Urinary bladder (tissue), 4 donors: ENCODE data around the gene PITPNM2. TPM values are rescaled to one million over a fixed set of nuclear protein-coding genes. Genes with fewer than 3 reads are reported as not detected.
A peak's percentile ranks its signal among the peaks of the same experiment; 100 is the strongest.

Experiments used
- DNase-seq: peaks from one replicate; pipeline ENCODE4 v3.0.0-alpha.2; 2015; ENCODE audit errors: extremely low spot score
- H3K27ac ChIP-seq: one replicate; pipeline ENCODE4 v1.5.1; 2013; ENCODE audit warnings: low read depth, mild to moderate bottlenecking, moderate library complexity
- H3K36me3 ChIP-seq: one replicate; pipeline ENCODE4 v1.6.1; 2013; ENCODE audit warnings: mild to moderate bottlenecking, moderate library complexity; ENCODE audit not compliant: insufficient read depth
- H3K4me1 ChIP-seq: one replicate; pipeline ENCODE4 v1.6.1; 2013; ENCODE audit warnings: mild to moderate bottlenecking, moderate library complexity; ENCODE audit not compliant: insufficient read depth
- H3K4me3 ChIP-seq: one replicate; pipeline ENCODE4 v1.5.1; 2013; ENCODE audit warnings: low read depth, low read length
- WGBS: extraction: QIAGEN DNeasy Blood & Tissue Kit; methylation state at CpG from one replicate; pipeline ENCODE4 v1.1.7; 2013; 5-methylcytosine and 5-hydroxymethylcytosine counted together
- polyA plus RNA-seq: library from polyadenylated mRNA; stranded (reverse); fragments of 200-250 nt; gene quantifications from one replicate; pipeline ENCODE4 v1.2.3, GENCODE V29; 2013
- total RNA-seq: library from RNA; depleted of rRNA; stranded (reverse); fragments of >200 nt; gene quantifications from one replicate; pipeline ENCODE4 v1.2.3, GENCODE V29; 2014
- donor health status: healthy with polysubstance abuse.
- donor health status: healthy.

PITPNM2 gene
- total and polyA plus RNA-seq, 2 donors = 4.5 to 19.1 TPM

DNA sequence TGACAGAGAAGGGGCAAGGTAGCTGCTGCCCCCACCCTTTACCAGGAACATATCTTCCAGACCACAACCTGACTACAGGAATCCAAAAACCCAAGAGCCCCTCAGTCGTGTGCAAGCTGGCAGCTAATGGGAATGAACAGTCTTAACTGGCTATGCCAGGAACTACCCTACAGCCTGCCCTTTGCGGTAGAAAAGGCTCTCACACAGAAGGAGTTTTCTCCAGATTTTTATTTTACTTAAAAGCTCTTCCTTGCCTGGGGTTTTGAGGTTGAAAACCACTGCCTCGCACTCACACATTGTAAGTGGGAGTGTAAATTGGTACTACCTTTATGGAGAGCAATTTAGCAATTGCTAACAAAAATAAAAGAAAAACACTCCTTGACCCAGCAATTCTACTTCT is 28.3 kb downstream of the PITPNM2 start:
- Histone ChIP-seq H3K36me3 (no peaks in the 10 kb centered on the region), H3K4me3 (no peak overlapping the region), H3K27ac (no peak overlapping the region), H3K4me1 (no peaks in the 10 kb centered on the region)
- 94% methylated on average over 3 of the region's 3 CpGs for WGBS
- DNase-seq = no peak

DNA sequence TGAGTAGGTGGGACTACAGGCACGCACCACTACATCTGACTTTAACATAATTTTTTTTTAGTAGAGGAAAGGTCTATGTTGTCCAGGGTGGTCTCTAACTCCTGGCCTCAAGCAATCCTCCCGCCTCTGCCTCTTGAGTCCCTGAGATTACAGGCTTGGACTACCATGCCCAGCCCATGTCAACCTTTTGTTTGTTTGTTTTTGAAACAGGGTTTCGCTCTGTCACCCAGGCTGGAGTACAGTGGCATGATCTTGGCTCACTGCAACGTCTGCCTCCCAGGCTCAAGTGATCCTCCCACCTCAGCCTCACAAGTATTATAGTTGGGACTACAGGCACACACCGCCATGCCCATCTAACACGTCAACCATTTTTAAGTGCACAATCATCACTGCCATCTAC is 29.2 kb downstream of the PITPNM2 start:
- H3K27ac ChIP-seq = no peak overlapping the region
- H3K4me3 ChIP-seq = no peak overlapping the region
- DNase-seq = no peak
- no peaks in the 10 kb centered on the region for H3K4me1 ChIP-seq
- no peaks in the 10 kb centered on the region for H3K36me3 ChIP-seq
- 95% methylated on average over 6 of the region's 6 CpGs for WGBS

DNA sequence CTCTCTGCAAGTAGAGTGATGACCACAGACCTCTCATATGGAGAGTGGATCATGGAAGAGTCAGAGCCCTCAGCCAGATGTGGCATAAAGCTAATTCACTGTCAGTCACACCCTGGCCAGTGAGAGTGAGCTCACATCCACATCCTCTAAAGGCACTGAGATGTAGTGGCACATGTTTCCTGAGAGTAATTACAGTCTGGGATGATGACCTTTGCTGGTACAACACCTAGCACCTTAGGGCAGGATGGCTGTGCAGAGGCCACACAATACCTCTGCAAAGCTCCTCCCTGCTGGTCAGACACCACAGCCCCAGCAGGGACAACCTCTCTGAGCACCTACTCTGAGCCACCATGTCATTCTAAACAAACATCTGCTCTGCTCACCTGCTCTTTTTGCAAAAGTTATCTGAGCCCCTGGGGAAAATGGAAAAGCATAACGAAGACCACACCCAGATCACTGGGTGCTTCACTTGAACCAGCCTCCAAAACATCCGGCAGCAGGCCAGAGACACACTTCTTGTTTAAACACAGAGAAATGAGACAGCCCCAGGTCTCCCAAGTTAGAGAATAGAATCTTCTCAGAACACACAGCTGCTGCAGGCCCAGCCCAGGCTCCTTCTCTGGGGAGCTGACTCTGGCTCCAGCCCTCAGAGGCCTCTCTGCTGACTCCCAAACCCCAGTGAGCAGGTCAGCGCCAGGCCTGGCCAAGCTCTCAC is 30.3 kb downstream of the PITPNM2 start:
- no peak for DNase-seq
- Histone ChIP-seq H3K4me1 (no peaks in the 10 kb centered on the region), H3K36me3 (no peaks in the 10 kb centered on the region), H3K27ac (no peak overlapping the region), H3K4me3 (no peak overlapping the region)
- 61% methylated on average over 3 of the region's 3 CpGs for WGBS

- WGBS = 94% methylated on average over 7 of the region's 7 CpGs
- DNase-seq = no peak
- Histone ChIP-seq H3K36me3 (no peaks in the 10 kb centered on the region), H3K27ac (no peak overlapping the region), H3K4me3 (no peak overlapping the region), H3K4me1 (no peaks in the 10 kb centered on the region)
These were observed 31.1 kb downstream of the PITPNM2 start for GRCh38 chr12:123119808-123120207.

DNA sequence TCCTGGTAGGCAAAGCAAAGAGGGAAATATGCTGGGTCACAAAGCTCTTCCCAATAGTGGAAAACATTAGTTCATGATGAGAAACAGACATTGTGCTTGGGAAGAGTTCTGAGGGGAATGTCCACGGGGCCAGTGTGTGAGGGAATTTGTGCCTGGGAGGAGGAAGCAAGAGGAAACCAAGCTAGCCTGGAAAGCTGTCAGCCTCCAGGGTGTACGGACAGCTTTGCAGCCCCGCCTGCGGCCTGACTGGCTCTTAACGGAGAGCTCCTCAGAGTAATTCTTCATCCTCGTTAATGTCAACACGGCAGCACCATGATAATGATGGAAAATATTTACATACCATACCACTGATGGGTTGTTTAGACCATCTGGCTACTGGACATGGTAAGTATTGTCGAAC is 32.4 kb downstream of the PITPNM2 start:
- WGBS = 55% methylated on average over 8 of the region's 8 CpGs

DNA sequence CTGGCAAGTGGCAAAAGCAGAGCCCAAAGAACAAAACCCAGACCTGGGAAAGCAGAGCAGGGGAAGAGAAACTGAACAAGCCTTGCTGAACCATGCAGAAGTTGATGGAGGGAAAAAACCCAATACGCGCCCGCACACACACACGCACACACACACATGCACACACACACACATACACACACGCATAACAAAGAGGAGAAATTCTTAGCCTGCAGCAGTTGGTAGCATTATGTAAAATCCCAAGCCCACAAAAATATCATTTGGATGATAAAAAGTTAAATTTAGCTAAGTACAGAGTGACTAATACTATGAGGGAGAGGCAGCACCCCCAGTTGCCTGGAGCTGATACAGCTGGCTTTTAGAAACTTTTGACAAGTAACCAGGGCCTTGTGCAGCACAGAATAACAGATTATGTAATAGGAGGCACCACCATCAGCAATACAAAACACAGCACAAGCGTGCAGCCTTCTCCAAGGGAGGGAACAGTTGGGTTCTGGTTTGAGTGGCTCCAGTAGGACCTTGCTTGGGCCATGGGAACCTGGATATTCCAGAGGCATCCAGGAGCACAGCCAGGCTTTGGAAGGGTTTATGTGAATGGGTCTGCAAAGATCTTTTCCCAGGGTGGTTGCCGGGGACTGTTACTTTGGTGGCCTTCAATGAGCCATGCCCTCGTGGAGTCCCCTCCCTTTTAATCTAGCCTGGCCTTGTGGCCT is 35.3 kb downstream of the PITPNM2 start:
- peak overlapping the region; percentile 51 for H3K27ac ChIP-seq
- H3K4me3 ChIP-seq = no peak overlapping the region
- no peaks in the 10 kb centered on the region for H3K36me3 ChIP-seq
- 28% methylated on average over 8 of the region's 8 CpGs for WGBS
- no peaks in the 10 kb centered on the region for H3K4me1 ChIP-seq
- DNase-seq = peak; percentile 62

More for the DNA sequence above, 32.4 kb downstream of the PITPNM2 start:
- H3K36me3 ChIP-seq = no peaks in the 10 kb centered on the region
- no peaks in the 10 kb centered on the region for H3K4me1 ChIP-seq
- DNase-seq = no peak
- H3K4me3 ChIP-seq = no peak overlapping the region
- H3K27ac ChIP-seq = no peak overlapping the region

DNA sequence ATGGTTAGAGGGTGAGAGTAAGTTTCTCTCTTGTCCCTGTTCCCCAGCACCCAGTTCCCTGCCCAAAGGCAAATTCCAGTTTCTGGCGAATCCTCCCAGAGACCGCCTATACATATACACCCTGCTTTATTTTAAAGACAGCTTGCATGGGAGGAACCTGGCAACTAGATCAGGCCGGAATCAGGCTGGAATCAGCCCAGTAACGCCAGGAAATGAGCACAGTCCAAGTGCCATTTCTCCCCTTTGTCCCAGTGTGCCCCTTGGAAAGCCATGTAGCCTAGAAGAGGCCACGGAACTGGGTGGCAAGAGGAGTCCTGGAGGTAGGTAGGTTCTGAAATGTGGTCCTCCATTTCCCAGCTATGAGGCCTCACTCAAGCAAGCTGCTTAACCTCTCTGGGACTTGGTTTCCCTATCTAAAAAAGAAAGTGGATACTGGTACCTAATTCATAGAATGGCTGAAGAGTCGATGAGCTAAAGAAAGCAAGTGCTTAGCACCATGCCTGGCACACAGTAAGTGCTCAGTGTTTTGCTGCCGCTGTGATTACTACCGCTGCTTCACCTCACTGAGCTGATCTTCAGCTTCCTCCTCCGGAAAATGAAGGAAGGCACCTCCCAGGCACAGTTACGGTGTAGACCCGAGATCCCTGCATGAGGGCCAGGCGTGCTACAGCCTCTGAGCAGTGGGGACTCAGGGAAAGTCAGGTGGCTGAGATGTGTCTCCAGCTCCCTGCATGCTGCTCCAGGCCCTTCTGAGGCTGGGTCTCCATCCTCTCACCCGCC is 36.4 kb downstream of the PITPNM2 start:
- no peak for DNase-seq
- Histone ChIP-seq H3K36me3 (no peaks in the 10 kb centered on the region), H3K27ac (no peak overlapping the region), H3K4me3 (no peak overlapping the region), H3K4me1 (no peaks in the 10 kb centered on the region)
- WGBS = 81% methylated on average over 13 of the region's 13 CpGs

GRCh38 chr12:123113026-123113425 is 37.9 kb downstream of the PITPNM2 start:
- Histone ChIP-seq H3K4me1 (no peaks in the 10 kb centered on the region), H3K27ac (no peak overlapping the region), H3K36me3 (no peaks in the 10 kb centered on the region), H3K4me3 (no peak overlapping the region)
- 61% methylated on average over 8 of the region's 8 CpGs for WGBS
- no peak for DNase-seq

DNA sequence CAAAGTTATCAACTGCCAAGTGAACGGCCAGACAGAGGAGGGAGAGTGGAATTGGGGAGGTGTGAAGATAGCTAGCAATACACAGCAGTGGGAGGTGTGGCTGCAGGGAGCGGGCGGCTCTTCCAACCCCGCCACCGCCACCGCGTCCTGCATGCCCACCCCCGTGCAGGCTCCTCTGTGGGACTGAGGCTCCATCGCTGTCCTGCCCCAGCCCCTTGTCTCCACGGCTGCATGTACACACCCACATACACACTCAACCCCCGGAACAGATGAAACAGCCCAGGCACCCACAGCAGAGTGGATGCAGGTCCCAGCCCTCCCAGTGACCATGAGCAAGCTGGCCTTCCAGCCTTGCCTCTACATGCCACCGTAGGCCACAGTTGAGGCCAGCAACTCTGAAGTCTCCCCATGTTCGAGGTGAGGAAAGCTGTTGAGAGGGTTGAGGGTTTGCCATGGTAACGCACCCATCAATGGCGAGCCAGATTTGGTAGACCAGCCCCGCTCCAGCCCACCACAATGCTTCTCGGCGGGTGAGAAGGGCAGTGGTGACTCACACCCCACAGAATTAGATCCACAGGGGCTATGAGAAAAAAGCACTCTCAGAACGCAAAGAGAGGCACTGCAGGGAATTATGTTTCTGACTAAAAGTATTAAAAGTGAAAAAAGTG is 39.3 kb downstream of the PITPNM2 start:
- WGBS = 87% methylated on average over 19 of the region's 19 CpGs
- DNase-seq = no peak
- H3K4me1 ChIP-seq = no peaks in the 10 kb centered on the region
- no peaks in the 10 kb centered on the region for H3K36me3 ChIP-seq
- H3K27ac ChIP-seq = no peak overlapping the region
- no peak overlapping the region for H3K4me3 ChIP-seq

DNA sequence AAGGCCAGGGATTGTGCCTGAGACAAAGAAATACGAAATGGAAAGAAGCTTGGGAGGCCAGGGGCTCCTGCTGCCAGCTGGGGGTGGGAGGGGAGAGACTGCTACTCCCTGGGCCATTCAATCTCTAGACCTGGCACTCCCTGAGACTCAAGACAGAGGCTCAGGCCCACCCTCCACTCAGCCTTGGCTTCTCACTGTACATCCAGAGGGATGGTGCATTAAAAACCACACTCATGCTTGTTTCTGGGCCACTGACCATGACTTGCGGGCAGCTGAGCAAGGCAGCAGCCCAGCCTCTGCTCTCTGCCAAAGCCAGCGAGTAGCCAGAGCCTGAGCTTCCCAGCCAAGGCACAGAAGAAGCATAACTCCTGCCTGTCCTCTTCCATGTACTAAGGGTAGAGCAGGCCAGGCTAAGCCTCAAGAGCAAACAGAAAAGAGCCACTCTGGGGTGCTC is 41.5 kb downstream of the PITPNM2 start:
- Histone ChIP-seq H3K27ac (no peak overlapping the region), H3K4me1 (no peaks in the 10 kb centered on the region), H3K36me3 (no peaks in the 10 kb centered on the region), H3K4me3 (no peak overlapping the region)
- DNase-seq = no peak
- 87% methylated on average over 3 of the region's 3 CpGs for WGBS

GRCh38 chr12:123108682-123109066 is 42.2 kb downstream of the PITPNM2 start:
- Histone ChIP-seq H3K27ac (no peak overlapping the region), H3K4me1 (no peaks in the 10 kb centered on the region), H3K36me3 (no peaks in the 10 kb centered on the region), H3K4me3 (no peak overlapping the region)
- no peak for DNase-seq
- 91% methylated on average over 7 of the region's 7 CpGs for WGBS

DNA sequence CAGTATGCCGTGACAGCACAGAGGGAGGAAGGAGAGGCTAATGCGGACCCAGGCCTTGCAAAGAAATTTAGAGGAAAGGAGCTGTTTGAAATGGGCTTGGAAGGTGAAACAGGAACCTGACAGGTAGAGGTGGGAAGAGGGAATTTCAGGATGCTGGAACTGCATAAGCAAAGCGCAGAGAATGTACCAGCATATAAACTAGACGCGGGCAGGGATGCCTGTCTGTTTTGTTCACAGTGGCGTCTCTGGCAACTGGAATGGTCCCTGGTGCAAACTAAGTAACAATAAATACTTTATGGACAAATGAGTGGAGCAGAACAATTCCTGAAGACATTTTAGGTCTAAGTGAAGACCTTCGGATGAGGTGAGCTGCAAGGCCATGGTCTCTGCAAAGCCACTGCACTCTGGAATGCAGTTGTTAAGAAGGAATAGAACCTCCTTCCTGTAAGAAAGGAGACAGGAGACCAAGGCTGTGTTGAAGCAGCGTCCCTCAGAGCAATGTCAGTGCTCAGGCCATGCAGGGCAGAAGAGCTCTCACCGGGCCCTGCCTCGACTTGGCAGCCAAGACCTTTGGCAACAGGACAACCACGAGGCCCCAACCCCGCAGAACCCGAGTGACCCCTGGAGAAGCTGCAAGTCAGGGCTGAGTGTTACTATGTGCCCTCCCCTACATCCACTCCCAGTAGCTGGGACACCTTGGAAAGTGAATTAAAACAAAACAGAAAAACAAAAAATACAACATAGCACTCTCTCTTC is 42.8 kb downstream of the PITPNM2 start:
- DNase-seq = no peak

More for the DNA sequence above, 42.8 kb downstream of the PITPNM2 start:
- Histone ChIP-seq H3K27ac (no peak overlapping the region), H3K36me3 (no peaks in the 10 kb centered on the region), H3K4me1 (no peaks in the 10 kb centered on the region), H3K4me3 (no peak overlapping the region)
- WGBS = 85% methylated on average over 13 of the region's 13 CpGs
